Measurements from ENCODE around the gene ATP1B2. TPM values are rescaled to one million over a fixed set of nuclear protein-coding genes. Genes with fewer than 3 reads are reported as not detected.
A peak's percentile ranks its signal among the peaks of the same experiment; 100 is the strongest.

The ATP1B2 gene
- total and polyA plus RNA-seq, 10 donors: 0.26 to 10.1 (median 4.2) TPM

GRCh38 chr17:7644775-7645174 is 6.0 kb upstream of the ATP1B2 start:
- no peak for DNase-seq
- Histone ChIP-seq H3K4me1 (peaks cover 0 to 12% (median 0%) of the 10 kb centered on the region in 6 donors), H3K27me3 (replicated peaks in 1 of 7) (peaks cover 0 to 40% (median 6%) of the 10 kb centered on the region in 7 donors), H3K27ac (peak overlapping the region in 1 of 8 donors; percentile 26), H3K4me3 (no peak overlapping the region), H3K36me3 (no peaks in the 10 kb centered on the region), H3K9me3 (no peaks in the 10 kb centered on the region)
- intact Hi-C loops (cut with DNase I; ENCODE audit: low total_unique reads): no loop called here
- TF ChIP-seq POLR2AphosphoS5 (IDR thresholded peaks at IDR 0.05) (no peak), CTCF (IDR thresholded peaks at IDR 0.05 in 8 of 11, conservative IDR thresholded peaks at IDR 0.05 in 3 of 11) (no peak), POLR2A (IDR thresholded peaks at IDR 0.05) (no peak)
- 59 to 70% (median 65%) methylated on average over 4 of the region's 4 CpGs for WGBS, 5 donors

- WGBS, 5 donors: 79 to 93% (median 88%) methylated on average over 8 to 9 of the region's 9 CpGs
- no peak for DNase-seq
- intact Hi-C loops (cut with DNase I; ENCODE audit: low total_unique reads): no loop called here
- Histone ChIP-seq H3K27ac (no peak overlapping the region), H3K4me3 (no peak overlapping the region), H3K36me3 (no peaks in the 10 kb centered on the region), H3K9me3 (no peaks in the 10 kb centered on the region), H3K27me3 (replicated peaks in 1 of 7) (peaks cover 0 to 57% (median 22%) of the 10 kb centered on the region in 7 donors), H3K4me1 (peaks cover 8 to 29% (median 16%) of the 10 kb centered on the region in 6 donors)
- TF ChIP-seq CTCF (IDR thresholded peaks at IDR 0.05 in 8 of 11, conservative IDR thresholded peaks at IDR 0.05 in 3 of 11) (no peak), POLR2AphosphoS5 (IDR thresholded peaks at IDR 0.05) (no peak), POLR2A (IDR thresholded peaks at IDR 0.05) (no peak)
Observed at GRCh38 chr17:7646457-7646856, 4.3 kb upstream of the ATP1B2 start.

- TF ChIP-seq POLR2A (IDR thresholded peaks at IDR 0.05) (no peak), POLR2AphosphoS5 (IDR thresholded peaks at IDR 0.05) (no peak), CTCF (IDR thresholded peaks at IDR 0.05 in 8 of 11, conservative IDR thresholded peaks at IDR 0.05 in 3 of 11) (no peak)
- intact Hi-C loops (cut with DNase I; ENCODE audit: low total_unique reads): no loop called here
- Histone ChIP-seq H3K36me3 (no peaks in the 10 kb centered on the region), H3K27ac (no peak overlapping the region), H3K4me1 (peaks cover 9 to 35% (median 21%) of the 10 kb centered on the region in 6 donors), H3K4me3 (no peak overlapping the region), H3K27me3 (replicated peaks in 1 of 7) (peaks cover 0 to 63% (median 28%) of the 10 kb centered on the region in 7 donors), H3K9me3 (no peaks in the 10 kb centered on the region)
- DNase-seq: no peak
- 50 to 68% (median 64%) methylated on average over 4 of the region's 4 CpGs for WGBS, 5 donors
Observed at GRCh38 chr17:7647018-7647417, 3.7 kb upstream of the ATP1B2 start.

GRCh38 chr17:7651097-7651664 is 455 bp downstream of the ATP1B2 start:
- DNase-seq: no peak
- 0 to 2% (median 1%) methylated on average over 18 to 45 of the region's 45 CpGs for WGBS, 5 donors
- Histone ChIP-seq H3K4me3 (peak overlapping the region; percentile 37 to 76 (median 52)), H3K27ac (peak overlapping the region in 7 of 8 donors; percentile 30 to 64 (median 46)), H3K9me3 (no peaks in the 10 kb centered on the region), H3K4me1 (peaks cover 9 to 29% (median 22%) of the 10 kb centered on the region in 6 donors), H3K36me3 (no peaks in the 10 kb centered on the region), H3K27me3 (replicated peaks in 1 of 7) (peaks cover 0 to 66% (median 34%) of the 10 kb centered on the region in 7 donors)
- TF ChIP-seq CTCF (IDR thresholded peaks at IDR 0.05 in 8 of 11, conservative IDR thresholded peaks at IDR 0.05 in 3 of 11): no peak
- no peak for TF ChIP-seq POLR2AphosphoS5 (IDR thresholded peaks at IDR 0.05)
- no peak for TF ChIP-seq POLR2A (IDR thresholded peaks at IDR 0.05)
- intact Hi-C loops (cut with DNase I; ENCODE audit: low total_unique reads): no loop called here

All from spleen (tissue), 11 donors.